ENCODE results near the gene URI1. TPM values are rescaled to one million over a fixed set of nuclear protein-coding genes. Genes with fewer than 3 reads are reported as not detected.

The URI1 gene
- total RNA-seq, 6 donors from 2014 or later = 23.3 to 56.7 (median 40.3) TPM

DNA sequence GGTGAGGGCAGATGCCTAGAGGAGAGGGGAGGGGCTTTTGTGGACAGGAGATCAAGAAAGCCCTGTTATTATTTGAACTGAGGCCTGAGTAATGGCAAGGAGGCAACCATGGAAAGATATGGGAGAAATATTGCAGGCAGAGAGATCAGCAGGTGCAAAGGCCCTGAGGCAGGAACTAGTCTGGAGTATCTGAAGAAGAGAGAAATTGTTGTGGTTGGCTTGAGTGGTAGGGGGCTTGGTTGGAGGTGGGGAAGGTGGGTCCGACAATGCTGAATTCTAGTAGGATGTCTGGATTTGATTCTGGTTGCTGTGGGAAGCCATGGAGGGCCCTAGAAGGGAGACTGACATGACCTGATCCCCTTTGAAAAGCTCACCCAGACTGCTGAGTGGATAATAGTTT, 2.4 kb upstream of the URI1 start:
- WGBS, 2 donors = 96 to 100% methylated on average over 1 of the region's 1 CpG
- no peak for ATAC-seq (ENCODE audit: low FRiP score in 2 of 2)
- peaks cover 0 to 11% (median 0%) of the 10 kb centered on the region in 4 donors for H3K9me3 ChIP-seq
- no peaks in the 10 kb centered on the region for H3K27me3 ChIP-seq
- no peak overlapping the region for H3K27ac ChIP-seq
- no peak overlapping the region for H3K4me3 ChIP-seq
- no peaks in the 10 kb centered on the region for H3K36me3 ChIP-seq
- no peak for TF ChIP-seq POLR2AphosphoS5 (IDR thresholded peaks at IDR 0.05)
- TF ChIP-seq, protein P1, sequence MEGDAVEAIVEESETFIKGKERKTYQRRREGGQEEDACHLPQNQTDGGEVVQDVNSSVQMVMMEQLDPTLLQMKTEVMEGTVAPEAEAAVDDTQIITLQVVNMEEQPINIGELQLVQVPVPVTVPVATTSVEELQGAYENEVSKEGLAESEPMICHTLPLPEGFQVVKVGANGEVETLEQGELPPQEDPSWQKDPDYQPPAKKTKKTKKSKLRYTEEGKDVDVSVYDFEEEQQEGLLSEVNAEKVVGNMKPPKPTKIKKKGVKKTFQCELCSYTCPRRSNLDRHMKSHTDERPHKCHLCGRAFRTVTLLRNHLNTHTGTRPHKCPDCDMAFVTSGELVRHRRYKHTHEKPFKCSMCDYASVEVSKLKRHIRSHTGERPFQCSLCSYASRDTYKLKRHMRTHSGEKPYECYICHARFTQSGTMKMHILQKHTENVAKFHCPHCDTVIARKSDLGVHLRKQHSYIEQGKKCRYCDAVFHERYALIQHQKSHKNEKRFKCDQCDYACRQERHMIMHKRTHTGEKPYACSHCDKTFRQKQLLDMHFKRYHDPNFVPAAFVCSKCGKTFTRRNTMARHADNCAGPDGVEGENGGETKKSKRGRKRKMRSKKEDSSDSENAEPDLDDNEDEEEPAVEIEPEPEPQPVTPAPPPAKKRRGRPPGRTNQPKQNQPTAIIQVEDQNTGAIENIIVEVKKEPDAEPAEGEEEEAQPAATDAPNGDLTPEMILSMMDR (IDR thresholded peaks at IDR 0.05) = no peak
- TF ChIP-seq POLR2A (IDR thresholded peaks at IDR 0.05) = no peak
- no peak for TF ChIP-seq EP300 (IDR thresholded peaks at IDR 0.05)
- DNase-seq = no peak
- H3K4me1 ChIP-seq = peaks cover 15 to 27% (median 19%) of the 10 kb centered on the region in 4 donors

DNA sequence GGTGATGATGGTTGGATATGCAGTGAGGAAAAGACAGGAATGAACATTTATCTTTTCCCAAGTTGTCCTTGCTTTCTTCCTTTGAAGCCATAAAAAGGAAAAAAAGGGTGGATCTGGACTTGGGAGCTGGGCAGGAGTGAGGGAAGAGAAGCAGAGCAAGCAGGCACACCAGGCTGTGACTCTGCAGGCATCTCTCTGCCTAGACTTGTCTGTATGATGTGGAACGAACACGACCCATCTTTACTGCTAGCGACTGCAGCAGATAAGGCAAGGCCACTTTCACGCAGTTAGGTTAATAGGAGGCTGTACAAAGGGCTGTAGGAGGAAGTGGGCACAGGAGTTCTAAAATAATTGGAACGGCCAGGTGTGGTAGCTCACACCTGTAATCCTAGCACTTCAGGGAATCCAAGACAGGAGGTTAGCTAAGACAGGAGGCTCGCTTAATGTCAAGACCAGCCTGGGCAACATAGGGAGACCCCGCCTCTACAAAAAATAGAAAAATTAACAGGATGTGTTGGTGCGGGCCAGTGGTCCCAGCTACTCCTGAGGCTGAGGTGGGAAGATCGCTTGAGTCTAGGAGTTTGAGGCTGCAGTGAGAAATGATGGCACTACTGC, 961 bp upstream of the URI1 start:
- no peak overlapping the region for H3K27ac ChIP-seq
- no peaks in the 10 kb centered on the region for H3K36me3 ChIP-seq
- TF ChIP-seq, protein P1 (IDR thresholded peaks at IDR 0.05) = no peak
- TF ChIP-seq POLR2AphosphoS5 (IDR thresholded peaks at IDR 0.05) (no peak), EP300 (IDR thresholded peaks at IDR 0.05) (no peak), POLR2A (IDR thresholded peaks at IDR 0.05) (no peak)
- H3K4me1 ChIP-seq = peaks cover 24 to 35% (median 24%) of the 10 kb centered on the region in 4 donors
- DNase-seq = no peak
- peak overlapping the region in 2 of 4 donors; percentile 71 to 75 for H3K4me3 ChIP-seq
- no peaks in the 10 kb centered on the region for H3K27me3 ChIP-seq
- 83 to 87% methylated on average over 9 of the region's 9 CpGs for WGBS, 2 donors
- no peak for ATAC-seq (ENCODE audit: low FRiP score in 2 of 2)
- H3K9me3 ChIP-seq = peaks cover 0 to 7% (median 0%) of the 10 kb centered on the region in 4 donors

DNA sequence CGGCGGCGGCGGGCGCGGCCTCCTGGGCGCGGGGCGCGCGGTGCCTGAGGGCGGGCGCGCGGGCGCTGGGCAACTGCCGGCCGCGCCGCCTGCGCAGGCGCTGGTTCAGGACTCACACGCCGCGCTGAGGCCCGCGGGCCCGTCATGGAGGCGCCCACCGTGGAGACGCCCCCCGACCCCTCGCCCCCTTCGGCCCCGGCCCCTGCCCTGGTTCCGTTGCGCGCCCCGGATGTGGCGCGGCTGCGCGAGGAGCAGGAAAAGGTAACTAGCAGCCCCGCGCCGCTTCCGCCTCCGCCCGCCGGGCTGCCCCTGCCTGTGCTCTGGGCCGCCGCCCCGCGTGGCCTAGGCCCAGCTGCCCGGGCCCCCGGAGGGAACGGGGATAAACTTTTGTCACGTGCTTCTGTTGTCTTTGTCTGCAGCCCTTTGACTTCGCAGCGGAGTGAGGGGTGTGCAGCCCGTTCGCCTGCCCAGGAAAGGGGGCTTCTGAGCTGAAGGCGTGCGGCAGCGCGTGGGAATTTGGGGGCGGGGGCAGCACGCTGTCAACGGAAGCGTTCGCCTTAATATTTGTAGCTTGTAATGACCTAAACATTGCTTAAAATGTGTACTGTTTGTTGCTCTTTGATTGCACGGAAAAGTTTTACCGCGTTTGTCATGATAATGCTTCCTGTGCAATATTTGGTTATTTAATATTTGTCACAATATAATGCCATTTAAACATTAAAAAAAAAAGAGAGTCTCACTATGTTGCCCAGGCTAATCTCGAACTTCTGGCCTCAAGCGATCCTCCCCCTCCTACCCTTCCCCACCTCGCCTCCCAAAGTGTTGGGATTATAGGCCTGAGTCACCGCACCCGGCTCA, 594 bp downstream of the URI1 start:
- Histone ChIP-seq H3K36me3 (no peaks in the 10 kb centered on the region), H3K27ac (peak overlapping the region; percentile 64 to 78 (median 72)), H3K4me1 (peaks cover 24 to 35% (median 26%) of the 10 kb centered on the region in 4 donors), H3K4me3 (peak overlapping the region; percentile 71 to 96 (median 78)), H3K27me3 (no peaks in the 10 kb centered on the region), H3K9me3 (no peaks in the 10 kb centered on the region)
- ATAC-seq (ENCODE audit: low FRiP score in 2 of 2) (peak; percentile 63 to 84), DNase-seq (peak; percentile 68 to 94)
- 4 to 5% methylated on average over 39 to 47 of the region's 79 CpGs for WGBS, 2 donors
- TF ChIP-seq, protein P1 (IDR thresholded peaks at IDR 0.05) = no peak
- TF ChIP-seq POLR2A (IDR thresholded peaks at IDR 0.05) (no peak), POLR2AphosphoS5 (IDR thresholded peaks at IDR 0.05) (no peak)

DNA sequence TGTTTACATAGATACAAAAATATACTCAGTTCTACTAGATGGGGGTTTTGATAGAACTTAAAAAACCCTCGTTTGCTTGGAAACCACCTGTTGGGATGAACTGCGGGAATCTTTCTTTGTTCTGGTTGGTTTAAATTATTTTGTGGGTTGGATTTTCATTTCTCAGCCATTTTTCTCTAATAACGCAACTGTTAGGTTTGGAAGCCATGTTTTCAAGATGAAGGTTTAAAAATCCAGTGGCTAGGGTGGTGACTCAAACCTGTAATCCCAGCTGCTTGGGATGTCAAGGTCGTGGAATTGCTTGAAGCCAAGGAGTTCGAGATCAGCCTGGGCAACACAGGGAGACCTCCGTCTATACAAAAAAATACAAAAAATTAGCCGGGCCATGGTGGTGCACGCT, 1.6 kb downstream of the URI1 start:
- Histone ChIP-seq H3K36me3 (no peaks in the 10 kb centered on the region), H3K4me1 (peaks cover 24 to 35% (median 26%) of the 10 kb centered on the region in 4 donors), H3K27me3 (no peaks in the 10 kb centered on the region), H3K4me3 (peak overlapping the region in 2 of 4 donors; percentile 71 to 75), H3K9me3 (no peaks in the 10 kb centered on the region), H3K27ac (peak overlapping the region in 1 of 4 donors; percentile 68)
- DNase-seq = no peak
- 82 to 83% methylated on average over 8 of the region's 8 CpGs for whole genome bisulfite sequencing, 2 donors
- TF ChIP-seq POLR2AphosphoS5 (IDR thresholded peaks at IDR 0.05) (no peak), EP300 (IDR thresholded peaks at IDR 0.05) (no peak), POLR2A (IDR thresholded peaks at IDR 0.05) (no peak)
- TF ChIP-seq, protein P1 (IDR thresholded peaks at IDR 0.05) = no peak
- no peak for ATAC-seq (ENCODE audit: low FRiP score in 2 of 2)
